Kidney (tissue), 14 donors: ENCODE results near the gene RUSC2. TPM values are rescaled to one million over a fixed set of nuclear protein-coding genes. Genes with fewer than 3 reads are reported as not detected.

Experiments used
- DNase-seq, 5 donors: peaks; one replicate each; pipeline ENCODE4 v3.0.0-alpha.2; 2013 to 2020
- FAIRE-seq: peaks from 2 replicates; lab custom pipeline; 2012; peaks lifted over from hg19 to GRCh38; lab: Jason Lieb, UNC
- H3K27ac ChIP-seq, 2 donors: one replicate each; pipeline ENCODE4 v1.7.0; 2013; ENCODE audit warnings: low read depth in 2 of 2, low read length in 2 of 2, inconsistent platforms in 1 of 2
- H3K27me3 ChIP-seq: one replicate; pipeline ENCODE4 v1.7.1; 2013; ENCODE audit warnings: low read length, inconsistent platforms; ENCODE audit not compliant: control insufficient read depth, insufficient read depth
- H3K36me3 ChIP-seq, 3 donors: one replicate each; pipeline versions ENCODE4 v1.7.0 to v1.7.1; 2013; ENCODE audit warnings: low read length in 3 of 3, control low read depth in 1 of 3, inconsistent platforms in 1 of 3; ENCODE audit not compliant: insufficient read depth in 3 of 3, control insufficient read depth in 2 of 3
- H3K4me1 ChIP-seq, 3 donors: one replicate each; pipeline versions ENCODE4 v1.7.0 to v1.7.1; 2013; ENCODE audit warnings: low read length in 3 of 3, inconsistent platforms in 1 of 3, low read depth in 1 of 3; ENCODE audit not compliant: control insufficient read depth in 2 of 3, insufficient read depth in 2 of 3
- H3K4me3 ChIP-seq, 3 donors: one replicate each; pipeline versions ENCODE4 v1.7.0 to v1.8.1; 2013; ENCODE audit warnings: low read length in 3 of 3, control low read depth in 1 of 3, inconsistent platforms in 1 of 3
- H3K9ac ChIP-seq, 3 donors: one replicate each; pipeline versions ENCODE4 v1.7.0 to v1.7.1; 2013; ENCODE audit warnings: low read length in 3 of 3, control low read depth in 1 of 3, inconsistent platforms in 1 of 3
- H3K9me3 ChIP-seq, 3 donors: one replicate each; pipeline versions ENCODE4 v1.7.0 to v1.7.1; 2013; ENCODE audit warnings: low read length in 3 of 3, control low read depth in 1 of 3, inconsistent platforms in 1 of 3; ENCODE audit not compliant: control insufficient read depth in 2 of 3, insufficient read depth in 1 of 3
- intact Hi-C: fragments of 100-400 bp; cut with DNase I; formaldehyde crosslinking; loops from one replicate; pipeline ENCODE4 v1.11.1; 2022
- polyA plus RNA-seq: library from polyadenylated mRNA; stranded (reverse); fragments of 350-450 nt; fragmentation: Illumina TruSeq; extraction: RNeasy Lipid Tissue Mini Kit (QIAGEN cat#74804); gene quantifications from one replicate; pipeline ENCODE4 v1.2.3, GENCODE V29; 2014; ENCODE audit warnings: low read depth, low replicate concordance; ENCODE audit not compliant: insufficient read depth
- total RNA-seq: library from RNA; stranded (reverse); fragmentation: NEBNext Ultra II Directional; extraction: Animal tissue kit (Norgen Biotek cat#: 25700); gene quantifications from one replicate; pipeline ENCODE4 v1.2.1, GENCODE V29; 2021
- TF ChIP-seq, protein P1 (sequence below): IDR thresholded peaks from 3 replicates; pipeline ENCODE4 v1.5.1; 2012; ENCODE audit warnings: mild to moderate bottlenecking, moderate library complexity, borderline replicate concordance; ENCODE audit not compliant: insufficient read depth; ENCODE audit errors: extremely low read depth
- donor health status: control.
- donor health status: control.
- donor health status: control.
- donor health status: control.
- donor health status: control.
- donor health status: DM: yes; HTN: yes; CAD: no.
- donor health status: Normal renal cell carcinoma (clear cell type).

Gene RUSC2
- total and polyA plus RNA-seq, 2 donors from 2014 or later = 13.4 to 27.3 TPM

DNA sequence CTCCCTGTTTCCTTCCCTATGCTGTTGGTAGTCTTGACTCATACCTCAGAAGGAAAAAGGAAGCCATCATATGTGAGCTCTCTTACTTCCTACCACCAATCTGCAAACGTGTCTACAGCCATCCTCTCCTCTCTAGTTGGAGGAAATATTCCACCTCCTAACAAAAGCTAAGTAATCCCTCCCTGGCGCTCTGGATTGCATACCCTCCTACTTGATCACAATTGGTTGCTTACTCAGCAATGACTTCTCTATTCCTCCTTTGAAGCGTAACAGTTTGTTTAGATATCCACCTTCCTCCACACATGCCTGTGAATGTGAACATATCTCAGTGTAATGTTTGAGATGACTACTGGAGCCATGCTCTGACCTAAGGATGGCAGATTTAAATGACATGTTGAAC, 18.2 kb downstream of the RUSC2 start:
- no peak for FAIRE-seq
- H3K4me1 ChIP-seq = peaks cover 0 to 43% (median 10%) of the 10 kb centered on the region in 3 donors

DNA sequence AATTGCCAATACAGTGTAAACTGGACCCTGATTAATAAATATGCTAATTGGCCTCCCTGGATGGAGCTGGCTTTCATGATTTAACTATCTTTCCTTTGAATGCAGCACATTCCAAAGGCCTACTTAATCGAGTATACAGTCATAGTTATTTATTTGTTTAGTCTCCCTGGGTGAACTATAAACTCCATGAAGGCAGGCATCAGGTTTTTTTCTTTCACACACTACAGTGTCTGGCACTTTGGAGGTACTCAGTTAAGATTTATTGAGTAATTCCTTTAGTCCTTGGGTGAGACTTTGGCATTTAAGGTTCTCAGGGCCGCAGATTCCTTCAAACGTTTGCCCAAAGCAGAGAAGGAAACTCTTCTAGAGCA, 20.5 kb downstream of the RUSC2 start:
- H3K9ac ChIP-seq = peak overlapping the region in 1 of 3 donors; percentile 28
- H3K36me3 ChIP-seq = no peaks in the 10 kb centered on the region
- H3K27me3 ChIP-seq = no peaks in the 10 kb centered on the region
- peaks cover 0 to 53% (median 10%) of the 10 kb centered on the region in 3 donors for H3K4me1 ChIP-seq
- intact Hi-C loops = no loop called here
- H3K4me3 ChIP-seq = peak overlapping the region in 1 of 3 donors; percentile 13
- no peaks in the 10 kb centered on the region for H3K9me3 ChIP-seq
- TF ChIP-seq, protein P1, sequence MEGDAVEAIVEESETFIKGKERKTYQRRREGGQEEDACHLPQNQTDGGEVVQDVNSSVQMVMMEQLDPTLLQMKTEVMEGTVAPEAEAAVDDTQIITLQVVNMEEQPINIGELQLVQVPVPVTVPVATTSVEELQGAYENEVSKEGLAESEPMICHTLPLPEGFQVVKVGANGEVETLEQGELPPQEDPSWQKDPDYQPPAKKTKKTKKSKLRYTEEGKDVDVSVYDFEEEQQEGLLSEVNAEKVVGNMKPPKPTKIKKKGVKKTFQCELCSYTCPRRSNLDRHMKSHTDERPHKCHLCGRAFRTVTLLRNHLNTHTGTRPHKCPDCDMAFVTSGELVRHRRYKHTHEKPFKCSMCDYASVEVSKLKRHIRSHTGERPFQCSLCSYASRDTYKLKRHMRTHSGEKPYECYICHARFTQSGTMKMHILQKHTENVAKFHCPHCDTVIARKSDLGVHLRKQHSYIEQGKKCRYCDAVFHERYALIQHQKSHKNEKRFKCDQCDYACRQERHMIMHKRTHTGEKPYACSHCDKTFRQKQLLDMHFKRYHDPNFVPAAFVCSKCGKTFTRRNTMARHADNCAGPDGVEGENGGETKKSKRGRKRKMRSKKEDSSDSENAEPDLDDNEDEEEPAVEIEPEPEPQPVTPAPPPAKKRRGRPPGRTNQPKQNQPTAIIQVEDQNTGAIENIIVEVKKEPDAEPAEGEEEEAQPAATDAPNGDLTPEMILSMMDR = no peak
- no peak for DNase-seq
- FAIRE-seq = no peak
- peak overlapping the region; percentile 83 to 90 for H3K27ac ChIP-seq

More for the DNA sequence above, 18.2 kb downstream of the RUSC2 start:
- no peak for DNase-seq
- Histone ChIP-seq H3K36me3 (no peaks in the 10 kb centered on the region), H3K27ac (no peak overlapping the region), H3K27me3 (no peaks in the 10 kb centered on the region), H3K9ac (no peak overlapping the region), H3K4me3 (no peak overlapping the region), H3K9me3 (no peaks in the 10 kb centered on the region)
- TF ChIP-seq, protein P1 = no peak
- intact Hi-C loops = no loop called here

DNA sequence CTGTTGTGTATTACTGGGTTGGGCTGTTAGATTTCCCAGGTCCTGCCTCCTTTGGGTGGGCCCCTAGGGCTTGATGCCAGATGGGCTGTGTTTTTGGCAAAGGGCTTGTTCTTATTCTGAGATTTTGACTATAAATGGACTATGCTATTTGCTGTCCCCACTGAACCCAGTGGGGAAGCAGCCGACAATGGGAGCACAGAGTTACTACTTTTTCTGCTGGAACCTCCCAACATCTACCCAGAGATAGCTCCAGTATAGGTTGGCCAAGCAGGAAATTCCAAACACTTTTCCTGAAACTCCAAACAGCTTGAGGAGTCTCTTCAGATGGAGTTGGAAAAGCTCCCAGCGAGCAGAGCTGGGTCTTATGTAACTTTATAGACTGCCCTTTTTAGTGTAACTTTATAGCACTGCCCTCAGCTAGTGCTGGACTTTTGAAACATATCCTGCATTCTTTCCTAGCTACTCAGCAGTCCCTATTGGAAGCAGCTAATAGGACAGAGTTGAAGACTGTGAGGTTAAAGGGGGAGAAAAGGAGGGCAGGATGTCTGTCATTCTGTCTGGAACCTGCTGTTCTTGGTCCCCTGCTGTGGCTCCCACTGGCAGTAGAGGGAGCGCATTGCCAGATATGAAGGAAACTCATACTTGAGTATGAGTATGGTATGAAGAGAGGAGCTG, 21.0 kb downstream of the RUSC2 start:
- Histone ChIP-seq H3K27me3 (no peaks in the 10 kb centered on the region), H3K4me1 (peaks cover 0 to 56% (median 10%) of the 10 kb centered on the region in 3 donors), H3K4me3 (peak overlapping the region in 1 of 3 donors; percentile 38), H3K9me3 (no peaks in the 10 kb centered on the region), H3K36me3 (no peaks in the 10 kb centered on the region), H3K9ac (peak overlapping the region in 1 of 3 donors; percentile 28), H3K27ac (peak overlapping the region; percentile 83 to 90)
- TF ChIP-seq, protein P1 = peak; percentile 43
- intact Hi-C loops = no loop called here
- DNase-seq = peak in 4 of 5 donors; percentile 29 to 91 (median 78)
- peak; percentile 98 for FAIRE-seq

DNA sequence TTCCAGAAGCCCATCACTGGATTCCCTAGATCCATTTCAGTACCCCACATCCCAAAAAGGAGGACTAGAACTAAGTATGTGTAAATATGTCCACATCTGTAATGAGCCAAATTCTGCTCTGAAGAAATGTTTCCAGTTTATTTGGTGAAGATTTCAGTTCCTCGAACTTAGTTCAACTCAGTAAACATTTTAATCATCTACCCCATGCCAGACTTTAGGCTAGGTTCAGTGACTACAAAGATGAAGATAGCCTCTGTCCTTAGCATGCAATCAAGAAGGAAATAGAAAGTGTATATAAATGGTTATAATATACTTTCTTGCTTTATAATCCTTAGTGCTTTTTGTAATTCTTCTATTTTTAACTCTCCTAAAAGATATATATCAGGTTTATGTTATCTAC, 21.5 kb downstream of the RUSC2 start:
- Histone ChIP-seq H3K4me1 (peaks cover 0 to 61% (median 15%) of the 10 kb centered on the region in 3 donors), H3K4me3 (peak overlapping the region in 1 of 3 donors; percentile 38), H3K27ac (peak overlapping the region; percentile 83 to 90), H3K9me3 (no peaks in the 10 kb centered on the region), H3K27me3 (no peaks in the 10 kb centered on the region), H3K9ac (peak overlapping the region in 1 of 3 donors; percentile 28), H3K36me3 (no peaks in the 10 kb centered on the region)
- DNase-seq (no peak), FAIRE-seq (no peak)
- TF ChIP-seq, protein P1 = no peak
- intact Hi-C loops = no loop called here
